ENCODE data around the gene DALRD3.

DALRD3 gene

DNA sequence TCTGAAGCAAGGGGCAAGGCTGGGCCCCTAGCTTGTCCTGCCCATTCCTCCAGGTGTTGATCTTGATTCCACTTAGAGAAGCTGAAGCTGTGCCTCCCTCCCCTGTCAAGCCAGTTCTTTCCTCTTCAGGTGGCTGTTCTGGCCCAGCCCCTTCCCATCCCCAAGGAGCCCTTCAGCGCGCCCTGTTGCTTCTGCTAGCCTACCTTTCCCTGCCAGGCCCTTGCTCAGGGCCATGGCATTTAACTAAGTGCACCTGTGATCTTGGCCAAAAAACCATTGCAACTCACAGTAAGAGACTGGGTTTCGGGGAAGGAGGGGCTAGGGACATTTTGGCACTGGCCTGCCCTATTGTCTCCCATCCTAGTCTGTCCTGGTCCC lies 13.1 kb downstream of the DALRD3 start:
- no peak for DNase-seq (ENCODE audit: low read depth in 1 of 2, low spot score in 1 of 2)
- H3K4me3 ChIP-seq (replicated peaks; ENCODE audit: insufficient read depth, low read length) = no peak overlapping the region
- H3K27me3 ChIP-seq (ENCODE audit: insufficient read depth, poor library complexity, severe bottlenecking) = no peaks in the 10 kb centered on the region
- no peak for TF ChIP-seq CTCF (IDR thresholded peaks at IDR 0.05; ENCODE audit: insufficient read depth, low read length)
- TF ChIP-seq, protein P1, sequence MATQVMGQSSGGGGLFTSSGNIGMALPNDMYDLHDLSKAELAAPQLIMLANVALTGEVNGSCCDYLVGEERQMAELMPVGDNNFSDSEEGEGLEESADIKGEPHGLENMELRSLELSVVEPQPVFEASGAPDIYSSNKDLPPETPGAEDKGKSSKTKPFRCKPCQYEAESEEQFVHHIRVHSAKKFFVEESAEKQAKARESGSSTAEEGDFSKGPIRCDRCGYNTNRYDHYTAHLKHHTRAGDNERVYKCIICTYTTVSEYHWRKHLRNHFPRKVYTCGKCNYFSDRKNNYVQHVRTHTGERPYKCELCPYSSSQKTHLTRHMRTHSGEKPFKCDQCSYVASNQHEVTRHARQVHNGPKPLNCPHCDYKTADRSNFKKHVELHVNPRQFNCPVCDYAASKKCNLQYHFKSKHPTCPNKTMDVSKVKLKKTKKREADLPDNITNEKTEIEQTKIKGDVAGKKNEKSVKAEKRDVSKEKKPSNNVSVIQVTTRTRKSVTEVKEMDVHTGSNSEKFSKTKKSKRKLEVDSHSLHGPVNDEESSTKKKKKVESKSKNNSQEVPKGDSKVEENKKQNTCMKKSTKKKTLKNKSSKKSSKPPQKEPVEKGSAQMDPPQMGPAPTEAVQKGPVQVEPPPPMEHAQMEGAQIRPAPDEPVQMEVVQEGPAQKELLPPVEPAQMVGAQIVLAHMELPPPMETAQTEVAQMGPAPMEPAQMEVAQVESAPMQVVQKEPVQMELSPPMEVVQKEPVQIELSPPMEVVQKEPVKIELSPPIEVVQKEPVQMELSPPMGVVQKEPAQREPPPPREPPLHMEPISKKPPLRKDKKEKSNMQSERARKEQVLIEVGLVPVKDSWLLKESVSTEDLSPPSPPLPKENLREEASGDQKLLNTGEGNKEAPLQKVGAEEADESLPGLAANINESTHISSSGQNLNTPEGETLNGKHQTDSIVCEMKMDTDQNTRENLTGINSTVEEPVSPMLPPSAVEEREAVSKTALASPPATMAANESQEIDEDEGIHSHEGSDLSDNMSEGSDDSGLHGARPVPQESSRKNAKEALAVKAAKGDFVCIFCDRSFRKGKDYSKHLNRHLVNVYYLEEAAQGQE (IDR thresholded peaks at IDR 0.05; ENCODE audit: insufficient replicate concordance, low read depth) = no peak
- no peak for TF ChIP-seq GABPA (IDR thresholded peaks at IDR 0.05; ENCODE audit: low read depth)
- no peak for TF ChIP-seq POLR2AphosphoS5 (IDR thresholded peaks at IDR 0.05; ENCODE audit: low read depth)
- no peak for TF ChIP-seq SPI1 (IDR thresholded peaks at IDR 0.05; ENCODE audit: borderline replicate concordance, low read depth)
- H3K27ac ChIP-seq (replicated peaks) = no peak overlapping the region

GRCh38 chr3:49004352-49005302 lies 13.8 kb downstream of the DALRD3 start:
- no peak overlapping the region for H3K4me3 ChIP-seq (replicated peaks; ENCODE audit: insufficient read depth, low read length)
- no peak overlapping the region for H3K27ac ChIP-seq (replicated peaks)
- no peaks in the 10 kb centered on the region for H3K27me3 ChIP-seq (ENCODE audit: insufficient read depth, poor library complexity, severe bottlenecking)
- no peak for DNase-seq (ENCODE audit: low read depth in 1 of 2, low spot score in 1 of 2)
- TF ChIP-seq CTCF (IDR thresholded peaks at IDR 0.05; ENCODE audit: insufficient read depth, low read length) = no peak
- TF ChIP-seq, protein P1 (IDR thresholded peaks at IDR 0.05; ENCODE audit: insufficient replicate concordance, low read depth) = no peak
- TF ChIP-seq SPI1 (IDR thresholded peaks at IDR 0.05; ENCODE audit: borderline replicate concordance, low read depth) = no peak
- no peak for TF ChIP-seq GABPA (IDR thresholded peaks at IDR 0.05; ENCODE audit: low read depth)
- no peak for TF ChIP-seq POLR2AphosphoS5 (IDR thresholded peaks at IDR 0.05; ENCODE audit: low read depth)

DNA sequence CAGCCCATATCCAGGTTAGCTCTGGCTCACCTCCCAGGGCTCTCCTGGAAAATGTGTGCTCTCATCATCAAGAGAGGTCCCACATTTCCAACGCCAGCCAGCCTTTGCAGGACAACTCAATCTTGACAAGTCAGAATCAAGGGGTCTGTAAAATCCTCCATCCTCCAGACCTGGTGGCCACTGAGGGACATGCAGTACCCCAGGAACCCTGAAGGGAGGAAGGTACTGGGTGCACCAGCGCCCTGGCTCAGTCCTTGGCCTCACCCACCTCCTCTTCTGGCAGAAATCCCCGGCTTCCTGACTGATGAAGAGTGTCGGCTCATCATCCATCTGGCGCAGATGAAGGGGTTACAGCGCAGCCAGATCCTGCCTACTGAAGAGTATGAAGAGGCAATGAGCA lies 17.2 kb downstream of the DALRD3 start:
- Histone ChIP-seq H3K27me3 (ENCODE audit: insufficient read depth, poor library complexity, severe bottlenecking) (no peaks in the 10 kb centered on the region), H3K27ac (replicated peaks) (no peak overlapping the region), H3K4me3 (replicated peaks; ENCODE audit: insufficient read depth, low read length) (no peak overlapping the region)
- no peak for TF ChIP-seq SPI1 (IDR thresholded peaks at IDR 0.05; ENCODE audit: borderline replicate concordance, low read depth)
- no peak for TF ChIP-seq GABPA (IDR thresholded peaks at IDR 0.05; ENCODE audit: low read depth)
- no peak for TF ChIP-seq POLR2AphosphoS5 (IDR thresholded peaks at IDR 0.05; ENCODE audit: low read depth)
- TF ChIP-seq, protein P1 (IDR thresholded peaks at IDR 0.05; ENCODE audit: insufficient replicate concordance, low read depth) = no peak
- no peak for TF ChIP-seq CTCF (IDR thresholded peaks at IDR 0.05; ENCODE audit: insufficient read depth, low read length)
- DNase-seq (ENCODE audit: low read depth in 1 of 2, low spot score in 1 of 2) = no peak
